GM12878 (cell line): ENCODE measurements around the gene OR2T11. TPM values are rescaled to one million over a fixed set of nuclear protein-coding genes. Genes with fewer than 3 reads are reported as not detected.

Source experiments
- LARP7 ChIP-seq: fragments of 450-650 bp; IDR thresholded peaks from 2 replicates; pipeline ENCODE4 v1.6.1; 2017; ENCODE audit warnings: mild to moderate bottlenecking
- NRF1 ChIP-seq: conservative IDR thresholded peaks from 2 replicates; pipeline ENCODE4 v1.6.1; 2011; ENCODE audit warnings: mild to moderate bottlenecking, low read depth, low read length, improper control_type of control experiment
- RELA ChIP-seq: fragments of 450-650 bp; IDR thresholded peaks from 2 replicates; pipeline ENCODE4 v1.8.0; 2014; ENCODE audit warnings: borderline replicate concordance; ENCODE audit not compliant: partially characterized antibody
- RELB ChIP-seq: fragments of 450-650 bp; IDR thresholded peaks from 2 replicates; pipeline ENCODE4 v1.6.1; 2017; ENCODE audit warnings: low read depth, mild to moderate bottlenecking, moderate library complexity
- SIX5 ChIP-seq: IDR thresholded peaks from 2 replicates; pipeline ENCODE4 v1.6.1; 2011; ENCODE audit warnings: mild to moderate bottlenecking, low read depth, low read length, moderate library complexity; ENCODE audit not compliant: severe bottlenecking
- SREBF1 ChIP-seq: IDR thresholded peaks from 2 replicates; pipeline ENCODE4 v1.6.1; 2012; ENCODE audit warnings: mild to moderate bottlenecking, low read length
- polyA plus RNA-seq, 11 experiments: library from polyadenylated mRNA; depleted of rRNA in 4 of 11; unstranded in 6 of 11; stranded (reverse) in 5 of 11; fragments of >200 nt; fragmentation: Nextera tagmentation in 4 of 11; fragmentation: Illumina TruSeq in 1 of 11; extraction: Ambion mirVana in 4 of 11; extraction: Trizol in 1 of 11; gene quantifications; 1 replicate in 1 of 11; 2 replicates in 10 of 11; pipeline versions ENCODE4 v1.2.1 to v1.2.3, GENCODE V29; 2011 to 2016; ENCODE audit warnings: inconsistent platforms in 2 of 11, missing spikeins in 2 of 11, low read depth in 1 of 11
- total RNA-seq, 4 experiments: library from RNA; depleted of rRNA in 3 of 4; stranded (reverse); fragments of >200 nt in 3 of 4; fragmentation: Illumina TruSeq in 1 of 4; extraction: Trizol in 1 of 4; gene quantifications; 2 replicates each; pipeline versions ENCODE4 v1.2.1 to v1.2.3, GENCODE V29; 2013 to 2021
- TF ChIP-seq, protein P1 (sequence below): fragments of 450-650 bp; IDR thresholded peaks from 2 replicates; pipeline ENCODE4 v1.6.1; 2017; ENCODE audit warnings: mild to moderate bottlenecking, moderate library complexity
- TF ChIP-seq, protein P2 (sequence below): IDR thresholded peaks from 2 replicates; pipeline ENCODE4 v1.6.1; 2012; ENCODE audit warnings: low read depth, low read length, improper control_type of control experiment
- TF ChIP-seq, protein P3 (sequence below): fragments of 450-650 bp; IDR thresholded peaks from 2 replicates; pipeline ENCODE4 v1.6.1; 2017; ENCODE audit warnings: mild to moderate bottlenecking, low read depth, inconsistent platforms; ENCODE audit not compliant: poor library complexity, severe bottlenecking

Gene OR2T11
- total and polyA plus RNA-seq, 10 of the 15 experiments (the other 5 are each of a cell fraction or from before 2014, with no cell fraction given): not detected

DNA sequence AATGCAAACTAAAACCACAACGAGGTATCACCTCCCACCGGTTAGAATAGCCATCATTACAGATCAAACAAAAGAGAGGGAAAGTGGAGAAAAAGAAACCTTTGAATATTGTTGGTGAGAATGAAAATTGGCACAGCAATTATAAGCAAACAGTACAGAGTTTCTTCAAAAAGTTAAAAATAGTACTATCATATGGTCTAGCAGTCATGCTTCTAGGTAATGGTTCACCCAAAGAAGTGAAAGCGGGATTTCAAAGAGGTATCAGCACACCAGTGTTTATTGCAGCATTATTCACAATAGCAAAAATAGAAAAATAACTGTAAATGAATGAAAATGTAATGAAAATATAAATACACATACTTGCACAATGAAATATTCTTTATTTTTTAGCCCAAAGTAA is 45.6 kb downstream of the OR2T11 start (continued):
- TF ChIP-seq, protein P1, sequence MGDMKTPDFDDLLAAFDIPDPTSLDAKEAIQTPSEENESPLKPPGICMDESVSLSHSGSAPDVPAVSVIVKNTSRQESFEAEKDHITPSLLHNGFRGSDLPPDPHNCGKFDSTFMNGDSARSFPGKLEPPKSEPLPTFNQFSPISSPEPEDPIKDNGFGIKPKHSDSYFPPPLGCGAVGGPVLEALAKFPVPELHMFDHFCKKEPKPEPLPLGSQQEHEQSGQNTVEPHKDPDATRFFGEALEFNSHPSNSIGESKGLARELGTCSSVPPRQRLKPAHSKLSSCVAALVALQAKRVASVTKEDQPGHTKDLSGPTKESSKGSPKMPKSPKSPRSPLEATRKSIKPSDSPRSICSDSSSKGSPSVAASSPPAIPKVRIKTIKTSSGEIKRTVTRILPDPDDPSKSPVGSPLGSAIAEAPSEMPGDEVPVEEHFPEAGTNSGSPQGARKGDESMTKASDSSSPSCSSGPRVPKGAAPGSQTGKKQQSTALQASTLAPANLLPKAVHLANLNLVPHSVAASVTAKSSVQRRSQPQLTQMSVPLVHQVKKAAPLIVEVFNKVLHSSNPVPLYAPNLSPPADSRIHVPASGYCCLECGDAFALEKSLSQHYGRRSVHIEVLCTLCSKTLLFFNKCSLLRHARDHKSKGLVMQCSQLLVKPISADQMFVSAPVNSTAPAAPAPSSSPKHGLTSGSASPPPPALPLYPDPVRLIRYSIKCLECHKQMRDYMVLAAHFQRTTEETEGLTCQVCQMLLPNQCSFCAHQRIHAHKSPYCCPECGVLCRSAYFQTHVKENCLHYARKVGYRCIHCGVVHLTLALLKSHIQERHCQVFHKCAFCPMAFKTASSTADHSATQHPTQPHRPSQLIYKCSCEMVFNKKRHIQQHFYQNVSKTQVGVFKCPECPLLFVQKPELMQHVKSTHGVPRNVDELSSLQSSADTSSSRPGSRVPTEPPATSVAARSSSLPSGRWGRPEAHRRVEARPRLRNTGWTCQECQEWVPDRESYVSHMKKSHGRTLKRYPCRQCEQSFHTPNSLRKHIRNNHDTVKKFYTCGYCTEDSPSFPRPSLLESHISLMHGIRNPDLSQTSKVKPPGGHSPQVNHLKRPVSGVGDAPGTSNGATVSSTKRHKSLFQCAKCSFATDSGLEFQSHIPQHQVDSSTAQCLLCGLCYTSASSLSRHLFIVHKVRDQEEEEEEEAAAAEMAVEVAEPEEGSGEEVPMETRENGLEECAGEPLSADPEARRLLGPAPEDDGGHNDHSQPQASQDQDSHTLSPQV: no peak
- no peak for TF ChIP-seq NRF1
- TF ChIP-seq, protein P2, sequence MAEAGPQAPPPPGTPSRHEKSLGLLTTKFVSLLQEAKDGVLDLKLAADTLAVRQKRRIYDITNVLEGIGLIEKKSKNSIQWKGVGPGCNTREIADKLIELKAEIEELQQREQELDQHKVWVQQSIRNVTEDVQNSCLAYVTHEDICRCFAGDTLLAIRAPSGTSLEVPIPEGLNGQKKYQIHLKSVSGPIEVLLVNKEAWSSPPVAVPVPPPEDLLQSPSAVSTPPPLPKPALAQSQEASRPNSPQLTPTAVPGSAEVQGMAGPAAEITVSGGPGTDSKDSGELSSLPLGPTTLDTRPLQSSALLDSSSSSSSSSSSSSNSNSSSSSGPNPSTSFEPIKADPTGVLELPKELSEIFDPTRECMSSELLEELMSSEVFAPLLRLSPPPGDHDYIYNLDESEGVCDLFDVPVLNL: no peak
- no peak for TF ChIP-seq LARP7
- TF ChIP-seq, protein P3, sequence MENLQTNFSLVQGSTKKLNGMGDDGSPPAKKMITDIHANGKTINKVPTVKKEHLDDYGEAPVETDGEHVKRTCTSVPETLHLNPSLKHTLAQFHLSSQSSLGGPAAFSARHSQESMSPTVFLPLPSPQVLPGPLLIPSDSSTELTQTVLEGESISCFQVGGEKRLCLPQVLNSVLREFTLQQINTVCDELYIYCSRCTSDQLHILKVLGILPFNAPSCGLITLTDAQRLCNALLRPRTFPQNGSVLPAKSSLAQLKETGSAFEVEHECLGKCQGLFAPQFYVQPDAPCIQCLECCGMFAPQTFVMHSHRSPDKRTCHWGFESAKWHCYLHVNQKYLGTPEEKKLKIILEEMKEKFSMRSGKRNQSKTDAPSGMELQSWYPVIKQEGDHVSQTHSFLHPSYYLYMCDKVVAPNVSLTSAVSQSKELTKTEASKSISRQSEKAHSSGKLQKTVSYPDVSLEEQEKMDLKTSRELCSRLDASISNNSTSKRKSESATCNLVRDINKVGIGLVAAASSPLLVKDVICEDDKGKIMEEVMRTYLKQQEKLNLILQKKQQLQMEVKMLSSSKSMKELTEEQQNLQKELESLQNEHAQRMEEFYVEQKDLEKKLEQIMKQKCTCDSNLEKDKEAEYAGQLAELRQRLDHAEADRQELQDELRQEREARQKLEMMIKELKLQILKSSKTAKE: no peak
- no peak for TF ChIP-seq RELB
- TF ChIP-seq SIX5: no peak
- no peak for TF ChIP-seq SREBF1
- no peak for TF ChIP-seq RELA
